Measurements from ENCODE around the gene S100A10.

- no peak for TF ChIP-seq GATA2 (IDR thresholded peaks at IDR 0.05; ENCODE audit: low read depth, low read length)
- TF ChIP-seq GATA3 (IDR thresholded peaks at IDR 0.05; ENCODE audit: low read depth, low read length): no peak
These were observed 46.2 kb upstream of the S100A10 start for GRCh38 chr1:152039886-152040285.
